ENCODE results near the gene ISG15. TPM values are rescaled to one million over a fixed set of nuclear protein-coding genes. Genes with fewer than 3 reads are reported as not detected.
A peak's percentile ranks its signal among the peaks of the same experiment; 100 is the strongest.

ISG15 gene
- total RNA-seq, 2 experiments from 2014 or later = 94.5 to 102 TPM

DNA sequence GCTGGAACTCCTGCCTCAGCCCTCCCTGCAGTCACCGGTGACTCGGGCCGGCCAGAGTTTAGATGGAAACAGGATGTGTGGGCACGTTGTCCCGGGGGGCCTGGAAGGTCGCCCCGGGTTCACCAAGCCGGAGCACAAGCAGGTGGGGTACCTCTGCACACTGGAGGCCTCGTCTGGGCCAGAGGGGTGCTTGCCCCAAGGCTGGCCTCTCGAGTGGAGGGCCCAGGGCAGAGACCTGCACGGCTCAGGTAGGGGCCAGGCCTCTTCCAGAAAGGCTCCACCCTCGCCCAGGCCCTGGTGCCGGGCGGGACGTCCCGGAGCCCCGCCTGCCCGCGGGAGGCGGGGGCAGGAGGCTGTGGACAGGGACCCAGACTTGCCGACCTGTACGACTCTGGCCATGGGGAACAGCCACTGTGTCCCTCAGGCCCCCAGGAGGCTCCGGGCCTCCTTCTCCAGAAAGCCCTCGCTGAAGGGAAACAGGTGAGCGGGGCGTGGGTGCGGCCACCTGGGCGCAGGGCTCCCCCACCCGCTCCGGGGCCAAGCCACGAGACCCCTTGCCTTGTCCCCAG lies 47.1 kb upstream of the ISG15 start, which contains the start of gene PLEKHN1:
TSS of gene PLEKHN1 (plus strand) at position 348 of the 569 bp plus-strand sequence. CDS start at position 398, 50 bp downstream.
- ChIA-PET POLR2A (interaction anchor here (0.7 to 1.2 kb wide), 3 partner anchors 10 to 93 kb away, joined by 3 read pairs; partner anchors contain the start of gene ISG15), CTCF (interaction anchor here (1.0 to 1.7 kb wide), 5 partner anchors 17 to 97 kb away, joined by 4 to 9 read pairs (median 6); no protein-coding TSS in a partner anchor)
- intact Hi-C loops (cut with micrococcal nuclease) = no loop called here
- Mint-ChIP-seq H3K9me3 (peaks cover 2% of the 10 kb centered on the region), H3K27ac (peak within 1 kb of the TSS; percentile 81), H3K4me3 (peak within 1 kb of the TSS; percentile 77), H3K4me1 (ENCODE audit: low read depth) (peaks cover 11% of the 10 kb centered on the region), H3K36me3 (ENCODE audit: low read depth) (peaks cover 10% of the 10 kb centered on the region), H3K27me3 (peaks cover 8% of the 10 kb centered on the region)
- no peak for TF ChIP-seq CTCF (IDR thresholded peaks at IDR 0.05)
- DNase-seq (peak; percentile 77), ATAC-seq (peak; percentile 57)

DNA sequence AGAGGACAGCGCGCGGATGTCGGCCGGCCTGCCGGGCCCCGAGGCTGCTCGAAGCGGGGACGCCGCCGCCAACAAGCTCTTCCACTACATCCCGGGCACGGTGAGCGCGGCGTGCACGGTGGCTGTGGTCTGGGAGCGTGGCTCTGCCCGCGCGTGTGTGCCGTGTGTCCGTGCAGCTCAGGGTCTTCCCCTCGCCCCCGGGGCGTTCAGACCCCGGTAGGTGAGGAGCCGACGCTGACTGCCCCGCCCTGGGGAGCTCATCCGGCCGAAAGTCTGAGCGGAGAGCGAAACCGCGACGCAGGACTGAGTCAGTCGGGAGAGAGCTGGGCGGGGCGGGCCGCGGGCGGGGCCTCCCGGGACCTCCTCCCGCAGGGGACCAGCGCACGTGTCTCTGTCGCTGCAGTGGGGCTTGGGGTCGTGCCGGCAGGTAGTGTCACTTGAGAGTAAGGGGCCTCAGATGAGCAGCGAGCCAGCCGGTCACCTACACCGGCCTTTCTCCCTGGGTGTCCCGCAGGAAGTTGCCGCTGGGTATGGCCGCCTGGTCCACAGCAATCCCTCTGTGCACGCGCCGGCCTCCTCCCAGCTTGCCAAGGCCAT lies 46.5 kb upstream of the ISG15 start:
- CTCF ChIA-PET = interaction anchor here (1.0 to 1.7 kb wide), 6 partner anchors 10 to 98 kb away, joined by 4 to 9 read pairs (median 6); no protein-coding TSS in a partner anchor
- peaks cover 11% of the 10 kb centered on the region for H3K27me3 Mint-ChIP-seq
- H3K27ac Mint-ChIP-seq = peak overlapping the region; percentile 81
- intact Hi-C loops (cut with micrococcal nuclease) = no loop called here
- peaks cover 8% of the 10 kb centered on the region for H3K36me3 Mint-ChIP-seq (ENCODE audit: low read depth)
- H3K4me1 Mint-ChIP-seq (ENCODE audit: low read depth) = peaks cover 7% of the 10 kb centered on the region
- no peak for TF ChIP-seq CTCF (IDR thresholded peaks at IDR 0.05)
- peak; percentile 86 for ATAC-seq
- DNase-seq = peak; percentile 92
- POLR2A ChIA-PET = interaction anchor here (0.7 to 1.2 kb wide), 3 partner anchors 9 to 93 kb away, joined by 3 read pairs; partner anchors contain the start of gene ISG15
- peaks cover 2% of the 10 kb centered on the region for H3K9me3 Mint-ChIP-seq
- H3K4me3 Mint-ChIP-seq = peak overlapping the region; percentile 77

DNA sequence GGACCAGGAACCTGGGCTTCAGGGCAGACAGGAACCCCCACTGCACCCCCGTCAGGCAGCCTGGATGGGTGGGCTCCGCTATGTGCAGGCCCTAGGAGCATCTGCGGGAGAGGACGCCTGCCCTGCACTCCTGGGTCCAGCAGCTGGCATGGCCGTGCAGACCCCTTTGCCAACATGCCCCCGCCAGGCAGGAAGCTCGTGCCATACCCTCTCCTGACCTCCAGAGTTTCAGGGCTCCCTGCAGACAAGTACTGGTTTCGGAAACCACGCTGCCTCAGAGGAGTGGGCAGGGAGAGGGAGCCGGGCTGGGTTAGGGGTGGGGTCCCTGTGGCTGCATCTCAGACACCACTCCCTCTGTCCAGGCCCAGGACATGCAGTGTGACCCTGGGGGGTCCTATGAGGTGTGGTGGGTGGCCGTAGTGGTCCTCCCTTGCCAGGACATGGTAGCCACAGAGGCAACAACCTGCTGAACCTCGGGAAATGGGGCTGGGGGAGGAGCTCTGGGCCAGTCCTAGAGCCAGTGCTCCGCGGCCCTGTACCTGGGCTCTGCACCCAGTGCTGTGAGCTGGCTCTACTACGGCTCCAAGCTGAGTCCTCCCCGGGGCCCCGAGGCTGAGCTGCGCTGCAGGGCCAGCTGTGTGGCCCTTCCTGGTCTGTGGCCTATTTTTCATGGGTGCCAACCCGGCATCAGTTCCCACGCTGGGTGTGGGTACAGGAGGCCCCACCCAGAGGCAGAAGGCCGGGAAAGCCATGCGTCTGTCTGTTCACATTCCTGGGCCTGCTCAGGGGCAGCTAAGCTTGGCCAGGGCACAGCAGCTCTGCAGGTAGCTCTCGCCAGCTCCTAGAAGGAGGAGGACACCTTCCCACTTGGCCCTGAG lies 45.6 kb upstream of the ISG15 start:
- no peak for ATAC-seq
- Mint-ChIP-seq H3K27ac (no peak overlapping the region), H3K36me3 (ENCODE audit: low read depth) (peaks cover 4% of the 10 kb centered on the region), H3K4me3 (peak overlapping the region; percentile 77), H3K9me3 (peaks cover 2% of the 10 kb centered on the region), H3K27me3 (peaks cover 11% of the 10 kb centered on the region), H3K4me1 (ENCODE audit: low read depth) (peaks cover 7% of the 10 kb centered on the region)
- intact Hi-C loops (cut with micrococcal nuclease) = no loop called here
- DNase-seq = no peak
- POLR2A ChIA-PET = interaction anchor here (0.9 to 1.2 kb wide), 2 partner anchors 14 to 92 kb away, joined by 3 read pairs; no protein-coding TSS in a partner anchor
- TF ChIP-seq CTCF (IDR thresholded peaks at IDR 0.05) = no peak
- CTCF ChIA-PET = interaction anchor here (0.9 to 1.7 kb wide), 6 partner anchors 9 to 98 kb away, joined by 3 to 9 read pairs (median 6); no protein-coding TSS in a partner anchor

- DNase-seq (no peak), ATAC-seq (no peak)
- CTCF ChIA-PET = no interaction called here
- peaks cover 2% of the 10 kb centered on the region for H3K36me3 Mint-ChIP-seq (ENCODE audit: low read depth)
- H3K4me1 Mint-ChIP-seq (ENCODE audit: low read depth) = peaks cover 7% of the 10 kb centered on the region
- peaks cover 13% of the 10 kb centered on the region for H3K27me3 Mint-ChIP-seq
- intact Hi-C loops (cut with micrococcal nuclease) = no loop called here
- TF ChIP-seq CTCF (IDR thresholded peaks at IDR 0.05) = no peak
- H3K27ac Mint-ChIP-seq = no peak overlapping the region
- peaks cover 2% of the 10 kb centered on the region for H3K9me3 Mint-ChIP-seq
- no peak overlapping the region for H3K4me3 Mint-ChIP-seq
- POLR2A ChIA-PET = interaction anchor here (1.0 kb wide), 1 partner anchor 20 kb away, joined by 3 read pairs; no protein-coding TSS in a partner anchor
These were observed 43.9 kb upstream of the ISG15 start for GRCh38 chr1:969260-969855.
